ENCODE measurements around the gene OGDHL.
A peak's percentile ranks its signal among the peaks of the same experiment; 100 is the strongest.
"Not testable (repeated sequence)": the region's sequence is repeated elsewhere in the genome, so short reads cannot be mapped to it uniquely, and the experiment has no call there.

Gene OGDHL

GRCh38 chr10:49738616-49739360, 23.3 kb downstream of the OGDHL start:
- no peak for DNase-seq

- DNase-seq, result no peak
Observed at GRCh38 chr10:49737474-49738201, 24.5 kb downstream of the OGDHL start.

DNA sequence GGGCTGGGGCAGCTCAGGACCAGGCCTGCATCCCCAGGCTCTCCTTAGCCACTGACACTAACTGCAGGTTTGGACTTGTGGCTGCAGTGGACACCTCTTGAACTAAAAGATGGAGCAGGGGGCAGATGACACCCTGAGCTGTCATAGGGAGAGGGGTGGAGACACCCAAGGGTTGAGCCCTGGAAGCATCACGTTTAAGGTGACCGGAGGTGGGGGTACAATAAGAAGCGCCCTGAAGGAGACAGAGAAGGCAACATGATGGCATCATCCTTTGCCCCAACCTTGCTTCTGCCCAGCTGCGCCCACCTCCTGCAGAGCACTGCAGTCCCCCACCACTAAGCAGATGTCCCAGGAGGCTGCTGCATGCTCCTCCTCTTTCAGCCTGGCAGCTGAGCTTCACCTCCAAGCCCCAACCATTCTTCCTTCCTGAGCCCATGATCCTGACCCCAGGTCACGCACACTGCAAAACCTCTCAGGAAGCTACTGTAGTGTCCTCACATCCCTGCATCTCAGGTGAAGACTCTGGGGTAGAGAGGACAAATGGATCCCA, 25.5 kb downstream of the OGDHL start:
- DNase-seq, result no peak

- DNase-seq, result no peak
Observed at GRCh38 chr10:49735848-49736563, 26.1 kb downstream of the OGDHL start.

DNA sequence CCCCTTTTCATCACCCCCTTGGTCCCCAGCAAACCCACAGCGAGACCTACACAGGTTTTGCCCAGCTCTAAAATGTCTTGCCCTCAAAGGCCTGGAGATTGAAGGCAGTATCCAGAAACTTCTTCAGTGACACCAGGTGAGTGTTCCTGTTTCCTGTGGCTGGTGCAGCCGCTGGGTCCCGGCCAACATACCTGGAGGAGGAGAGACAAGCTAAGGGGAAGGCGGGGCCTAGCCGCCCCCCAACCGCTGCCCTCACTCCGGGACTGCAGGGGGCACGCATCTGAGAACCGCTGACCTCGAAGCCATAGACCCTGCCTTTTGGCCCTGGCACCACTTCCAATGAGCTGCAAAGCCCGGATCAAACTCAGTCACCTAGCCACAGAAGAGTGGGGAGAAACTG, 27.0 kb downstream of the OGDHL start:
- no peak for DNase-seq

DNA sequence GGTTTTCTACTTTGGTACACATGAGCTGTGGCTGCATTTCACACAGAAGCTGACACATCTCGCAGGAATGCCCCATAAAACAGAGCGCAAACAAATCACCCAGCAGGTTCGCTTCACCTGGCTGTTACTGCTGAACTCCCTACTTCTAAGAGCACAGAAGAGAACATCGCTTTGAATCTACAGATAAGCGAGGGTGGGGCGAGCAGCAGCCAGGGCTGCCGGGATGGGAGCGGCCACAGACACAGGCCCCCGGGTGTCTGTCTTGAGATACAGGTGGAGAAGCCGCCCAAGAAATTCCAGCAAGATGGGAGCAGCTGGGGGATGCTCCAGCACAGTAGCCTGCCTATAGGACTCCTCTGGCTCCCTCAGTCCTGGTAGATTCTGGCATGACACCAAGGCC, 27.4 kb downstream of the OGDHL start:
- no peak for DNase-seq

DNA sequence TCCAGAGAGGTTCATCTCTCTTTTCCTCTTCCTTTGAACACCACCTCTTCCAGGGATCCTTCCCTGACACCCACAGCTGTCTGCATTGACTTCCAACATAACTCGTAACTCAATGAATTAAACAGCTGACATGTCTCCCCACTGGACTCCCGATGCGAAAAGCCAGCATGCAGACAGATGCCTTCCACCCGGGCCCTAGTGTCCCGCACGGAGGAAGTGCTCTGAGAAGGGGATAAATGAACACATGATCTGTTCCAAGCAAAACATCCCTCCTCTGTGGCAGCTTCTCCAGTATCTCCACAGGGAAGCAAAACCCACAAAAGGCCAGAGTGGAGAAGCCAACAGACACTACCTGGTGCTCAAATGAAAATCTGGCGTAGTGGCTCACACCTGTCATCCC, 28.3 kb downstream of the OGDHL start:
- DNase-seq, result no peak

GRCh38 chr10:49726593-49726992, 35.5 kb downstream of the OGDHL start:
- peak in 1 of 4 experiments; percentile 3 for DNase-seq

DNA sequence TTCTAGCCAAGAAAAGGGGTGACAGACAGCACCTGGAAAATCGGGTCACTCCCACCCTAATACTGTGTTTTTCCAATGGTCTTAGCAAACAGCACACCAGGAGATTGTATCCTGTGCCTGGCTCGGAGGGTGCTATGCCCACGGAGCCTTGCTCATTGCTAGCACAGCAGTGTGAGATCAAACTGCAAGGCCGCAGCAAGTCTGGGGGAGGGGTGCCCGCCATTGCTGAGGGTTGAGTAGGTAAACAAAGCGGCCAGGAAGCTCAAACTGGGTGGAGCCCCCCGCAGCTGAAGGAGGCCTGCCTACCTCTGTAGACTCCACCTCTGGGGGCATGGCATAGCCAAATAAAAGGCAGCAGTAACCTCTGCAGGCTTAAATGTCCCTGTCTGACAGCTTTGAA, 47.0 kb downstream of the OGDHL start:
- not testable (repeated sequence) for DNase-seq

DNA sequence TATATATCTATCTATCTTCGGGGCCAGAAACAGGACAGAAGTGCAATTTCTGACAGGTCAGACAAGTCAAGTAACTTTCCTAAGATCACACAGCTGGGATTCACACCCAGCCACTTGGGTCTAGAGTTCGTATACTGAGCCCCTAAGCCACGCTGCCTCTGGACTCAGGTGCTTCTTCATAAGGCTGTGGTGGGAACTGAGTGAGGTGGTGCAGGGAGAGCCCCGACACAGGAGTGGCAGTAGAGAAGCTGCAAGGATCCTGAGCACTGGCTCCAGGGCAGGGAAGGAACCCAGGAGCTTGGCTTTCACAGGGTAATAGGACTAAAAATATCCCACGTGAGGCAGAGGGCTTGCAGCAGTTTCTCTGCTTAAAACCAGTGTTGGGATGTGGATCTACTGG, 48.9 kb downstream of the OGDHL start:
- no peak for DNase-seq

DNA sequence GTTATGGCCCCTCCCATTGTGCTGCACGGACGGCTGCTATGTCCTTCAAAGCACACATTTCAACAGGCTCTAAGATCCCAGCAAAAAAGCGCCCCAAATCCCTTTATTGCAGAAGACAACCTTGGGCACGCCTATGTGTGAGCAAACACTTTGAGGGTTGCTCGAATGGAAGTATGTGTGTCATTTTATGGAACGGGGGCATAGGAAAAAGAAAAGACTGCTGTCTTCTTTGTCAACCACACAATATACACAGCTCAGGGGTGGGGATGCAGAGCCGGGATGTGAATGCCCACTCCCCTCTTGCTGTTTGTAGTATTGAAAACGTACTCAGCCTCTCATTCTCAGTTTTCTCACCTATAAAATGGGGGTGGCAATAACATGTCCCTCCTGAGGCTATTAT, 50.6 kb downstream of the OGDHL start:
- DNase-seq, result no peak

GRCh38 chr10:49710966-49711365, 51.2 kb downstream of the OGDHL start:
- no peak for DNase-seq

DNA sequence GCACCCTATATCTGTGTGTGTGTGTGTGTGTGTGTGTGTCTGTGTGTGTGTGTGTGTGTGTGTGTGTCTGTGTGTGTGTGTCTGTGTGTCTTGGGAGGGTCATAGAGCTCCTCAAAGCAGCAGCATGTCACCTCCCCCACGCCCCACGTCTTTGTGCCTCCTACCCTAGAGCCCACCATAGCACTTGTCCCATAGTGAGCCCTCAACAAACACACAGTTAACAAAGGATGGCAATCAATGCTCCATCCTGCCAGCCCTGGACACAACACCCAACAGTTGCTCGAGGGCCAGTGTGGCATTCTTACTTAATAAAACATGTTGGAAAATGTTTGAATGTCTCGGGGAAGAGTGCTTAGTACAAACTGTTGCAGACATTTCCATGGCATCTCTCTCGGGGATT, 52.2 kb downstream of the OGDHL start:
- DNase-seq, result no peak

DNA sequence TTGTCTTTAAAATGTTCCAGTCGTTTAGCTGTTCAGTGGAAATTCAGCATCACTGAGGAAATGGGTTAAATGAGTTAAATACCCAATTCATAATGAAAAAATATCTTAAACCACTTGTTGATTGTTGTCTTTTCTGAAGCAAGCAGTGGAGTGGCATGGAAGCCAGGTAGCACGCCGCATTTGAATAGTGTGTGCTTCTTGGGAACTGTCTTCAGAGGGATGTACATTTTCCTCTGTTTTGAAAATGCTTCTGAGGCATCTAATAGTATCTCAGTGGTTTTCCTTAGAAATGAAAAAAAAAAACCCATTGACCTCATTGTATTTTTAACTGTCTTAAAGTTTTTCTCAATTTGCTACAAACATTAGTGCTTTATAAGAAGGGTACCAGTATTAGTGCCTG, 54.5 kb downstream of the OGDHL start:
- DNase-seq, result no peak

DNA sequence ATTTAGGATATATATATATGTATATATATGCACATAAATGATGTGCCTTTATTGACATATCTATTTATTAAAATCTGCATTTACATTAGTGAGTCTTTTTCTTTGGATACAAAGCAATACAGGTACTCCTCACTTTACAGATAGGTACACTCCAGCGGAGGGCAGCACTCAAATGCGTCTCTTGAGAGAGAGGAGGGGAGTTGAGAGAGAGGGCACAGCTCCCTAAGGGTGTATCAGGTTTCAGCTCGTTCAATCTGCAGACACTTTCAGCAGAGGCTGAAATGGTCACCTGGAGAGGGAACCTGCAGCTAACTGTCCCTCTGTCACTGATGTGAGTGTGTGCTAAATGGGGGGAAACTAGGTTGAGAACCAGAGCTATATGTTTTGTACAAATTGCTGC, 61.1 kb downstream of the OGDHL start:
- no peak for DNase-seq

GRCh38 chr10:49700211-49700610, 61.9 kb downstream of the OGDHL start:
- DNase-seq, result no peak

GRCh38 chr10:49698679-49699078, 63.4 kb downstream of the OGDHL start:
- DNase-seq, result no peak

DNA sequence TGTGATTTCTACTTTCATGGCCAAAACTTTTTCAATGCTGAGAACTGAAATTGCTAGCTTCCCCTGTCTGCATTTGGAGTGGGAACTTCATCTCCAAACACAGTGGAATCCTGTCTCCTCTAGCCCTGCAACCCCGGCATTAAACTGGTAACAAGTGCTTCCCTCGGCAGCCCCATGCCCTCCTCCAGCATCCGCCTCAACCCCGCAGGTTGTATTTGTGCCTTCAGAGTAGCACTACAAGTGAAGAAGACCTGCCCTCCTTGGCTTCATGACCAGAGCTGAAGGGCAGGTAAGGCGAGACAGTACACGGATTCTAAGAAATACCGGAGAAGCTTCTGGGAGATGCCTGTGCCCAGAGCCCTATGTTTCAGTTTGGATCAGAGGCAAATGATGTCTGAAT, 65.8 kb downstream of the OGDHL start:
- DNase-seq, result no peak

DNA sequence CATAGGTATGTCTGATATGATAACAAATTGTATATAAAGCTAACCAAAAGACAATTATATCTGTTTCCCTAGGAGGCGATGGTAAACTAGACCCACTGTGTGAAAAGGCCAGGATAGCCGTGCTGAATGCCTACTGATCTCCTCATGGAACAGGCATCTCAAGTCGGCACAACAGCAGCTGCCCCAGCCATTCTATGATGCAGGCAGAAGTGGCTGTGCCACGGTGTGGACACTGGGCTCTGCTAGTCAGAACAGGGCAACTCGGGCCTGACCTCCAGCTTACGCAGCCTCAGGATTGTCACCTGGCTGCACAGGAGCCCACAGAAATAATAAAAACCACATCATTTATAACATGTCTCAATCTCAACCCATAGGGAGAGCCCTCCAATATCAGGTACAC, 67.7 kb downstream of the OGDHL start:
- no peak for DNase-seq

GRCh38 chr10:49691588-49691987, 70.5 kb downstream of the OGDHL start:
- DNase-seq, result no peak

- DNase-seq, result no peak
Observed at GRCh38 chr10:49690698-49691356, 71.3 kb downstream of the OGDHL start.

DNA sequence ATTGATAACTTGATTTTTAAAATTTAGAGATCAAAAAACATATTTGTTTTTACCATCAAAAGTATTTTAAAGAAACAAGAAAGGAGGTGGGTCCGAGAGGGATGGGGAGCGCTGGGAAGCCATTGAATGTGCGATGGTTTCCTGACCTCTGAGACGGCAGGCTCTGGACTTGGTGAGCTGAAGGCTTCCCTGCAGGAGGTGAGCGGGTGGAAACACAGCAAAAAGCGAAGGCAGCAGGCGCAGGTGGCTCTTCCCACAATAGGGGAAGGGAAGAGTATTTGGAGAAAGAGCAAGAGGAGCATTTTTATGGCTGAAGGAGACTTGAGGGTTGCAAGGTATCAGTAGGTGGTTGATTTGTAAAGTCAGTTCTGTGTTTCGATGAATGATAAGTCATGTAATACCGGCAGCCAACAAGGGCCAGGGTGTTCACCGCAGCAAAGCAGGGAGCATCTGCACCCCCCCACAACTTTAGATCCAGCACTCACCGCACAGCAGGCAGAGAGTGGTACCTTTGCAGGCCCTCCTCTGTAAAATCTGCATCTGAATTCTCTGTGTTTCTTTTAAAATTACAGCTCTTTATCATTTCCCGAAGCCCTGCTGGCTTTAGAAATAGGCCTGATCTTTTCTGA, 72.1 kb downstream of the OGDHL start:
- DNase-seq, result no peak

Data from suppressor macrophage (primary cell).